HG02970 (cell line): Measurements from ENCODE around the gene KIAA0825.

Experiments
- ATAC-seq: cut with Tn5 transposase; IDR thresholded peaks from one replicate; pipeline ENCODE4 v1.9.1; 2021; ENCODE audit warnings: mild to moderate bottlenecking, moderate library complexity, moderate number of reproducible peaks; ENCODE audit not compliant: unreplicated experiment, low FRiP score

KIAA0825 gene

DNA sequence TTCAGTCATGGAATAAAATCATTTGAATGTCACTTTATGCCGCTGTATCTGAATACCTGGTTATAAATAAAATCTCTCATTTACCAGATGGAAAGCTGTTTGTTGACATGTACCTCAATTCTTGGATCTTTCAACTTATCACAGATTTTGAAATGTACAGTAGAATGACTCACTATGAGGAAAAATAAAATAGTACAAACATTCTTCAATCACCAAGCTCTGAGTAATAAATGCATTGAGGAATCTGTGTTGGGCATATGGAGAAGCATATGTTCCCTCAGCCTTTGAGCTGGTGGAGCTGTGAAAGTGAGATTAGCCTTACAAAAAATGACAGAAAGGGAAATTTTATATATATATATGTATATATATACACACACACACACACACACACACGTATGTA is 175.4 kb downstream of the KIAA0825 start:
- ATAC-seq, result no peak

DNA sequence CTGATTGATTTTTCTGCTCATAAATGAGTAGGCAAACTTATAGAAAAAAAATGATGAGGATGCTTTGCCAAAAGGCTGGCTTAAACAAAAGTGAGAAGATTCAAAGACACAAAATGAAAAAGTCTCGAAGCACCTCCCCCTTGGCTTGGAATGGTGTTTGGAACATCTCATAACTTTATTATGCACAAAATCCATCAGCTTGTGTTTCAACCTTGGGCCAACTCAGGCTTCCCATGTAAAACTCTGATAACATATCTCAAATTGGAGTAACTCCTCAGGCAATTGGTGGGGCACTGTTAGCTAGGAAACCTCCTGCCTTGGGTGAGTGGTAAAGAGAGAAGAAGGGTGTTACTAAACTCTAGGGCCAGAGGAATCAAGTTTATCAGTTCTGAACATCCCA is 176.3 kb downstream of the KIAA0825 start:
- ATAC-seq, result no peak

DNA sequence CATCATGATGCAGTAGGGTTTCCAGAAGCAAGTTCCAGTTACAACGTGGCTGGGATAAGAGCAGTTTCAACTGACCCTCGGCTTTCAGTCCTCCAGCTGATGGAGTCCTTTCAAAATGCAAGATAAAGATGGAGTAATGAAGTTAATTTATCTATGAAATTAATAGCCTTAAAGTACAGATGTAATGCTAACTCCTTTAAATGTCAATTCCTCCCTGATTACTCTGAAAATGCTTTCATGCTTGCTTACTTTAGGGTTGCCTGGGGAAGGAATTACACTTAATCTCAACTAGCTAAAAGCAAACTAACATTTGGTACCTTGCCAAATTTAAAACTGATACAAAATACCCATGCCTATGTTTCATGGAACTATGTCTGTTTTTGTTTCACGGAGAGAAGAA is 178.4 kb downstream of the KIAA0825 start:
- no peak for ATAC-seq

DNA sequence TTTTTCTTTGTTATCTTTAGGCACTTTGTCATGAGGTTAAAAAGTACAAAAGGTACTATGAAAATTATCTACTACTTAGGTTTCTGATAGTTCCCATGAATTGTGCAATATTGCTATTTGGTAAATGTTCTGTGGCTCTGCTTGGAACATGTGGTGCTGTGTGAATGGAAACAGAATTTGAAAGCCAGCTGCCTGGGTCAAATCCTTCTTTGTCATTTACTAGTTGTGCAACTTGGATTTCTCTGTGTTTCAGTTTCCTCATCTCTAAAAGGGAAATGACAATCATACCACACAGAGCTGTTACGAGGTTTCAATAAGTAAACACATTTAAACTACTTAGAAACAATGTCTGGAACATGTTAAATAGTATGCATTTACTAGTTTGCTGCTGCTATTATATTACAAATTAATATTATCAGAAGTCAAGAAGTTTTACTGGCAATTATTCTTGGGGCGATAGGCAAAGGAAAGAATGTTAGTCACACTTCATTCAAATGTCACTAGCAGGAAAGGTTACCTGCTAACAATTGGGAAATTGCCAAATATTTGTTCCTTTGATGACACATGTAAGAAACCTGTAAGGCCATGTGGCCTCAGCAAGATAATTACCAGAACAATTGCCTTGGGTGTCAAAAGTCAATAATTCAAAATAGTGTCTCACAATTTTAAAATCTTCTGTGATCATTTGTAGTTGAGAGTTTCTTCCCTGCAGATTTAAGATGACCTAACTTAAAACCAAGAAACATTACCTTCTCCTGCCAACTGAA is 184.8 kb downstream of the KIAA0825 start:
- ATAC-seq, result no peak

DNA sequence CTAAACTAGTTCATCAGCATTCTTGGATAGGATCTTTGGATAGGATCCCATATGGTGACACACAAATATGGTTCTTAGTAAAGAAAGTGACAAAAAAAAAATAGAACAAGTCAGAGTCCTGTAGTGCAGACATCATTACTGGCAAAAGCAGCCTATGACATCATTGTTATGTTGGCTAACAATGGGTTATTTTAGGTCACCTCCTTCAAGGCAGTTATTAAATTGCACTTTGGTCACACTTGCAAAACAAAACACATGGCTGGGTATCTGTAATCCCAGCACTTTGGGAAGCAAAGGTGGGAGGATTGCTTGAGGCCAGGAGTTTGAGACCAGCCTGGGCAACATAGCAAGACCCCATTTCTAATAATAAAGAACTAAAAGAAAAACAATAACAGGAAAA is 185.9 kb downstream of the KIAA0825 start:
- ATAC-seq, result no peak

DNA sequence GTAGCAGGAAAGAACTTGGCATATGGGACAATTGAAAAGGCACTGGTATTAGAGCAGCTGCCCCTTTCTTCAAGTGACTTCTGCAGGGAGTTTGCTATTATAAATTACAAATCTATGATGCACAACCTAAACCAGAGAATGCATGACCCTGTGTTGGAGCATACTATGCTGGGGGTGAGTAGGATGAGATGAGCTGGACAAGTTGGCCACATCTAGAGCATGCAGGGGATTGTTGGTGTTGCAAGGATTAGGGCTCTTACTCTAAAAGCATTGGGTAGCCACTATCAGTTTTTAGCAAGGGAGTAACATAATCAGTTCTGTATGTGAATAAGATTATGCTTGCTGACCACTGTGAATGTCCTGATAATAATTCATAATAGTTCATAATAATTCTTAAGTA is 186.7 kb downstream of the KIAA0825 start:
- ATAC-seq, result no peak

DNA sequence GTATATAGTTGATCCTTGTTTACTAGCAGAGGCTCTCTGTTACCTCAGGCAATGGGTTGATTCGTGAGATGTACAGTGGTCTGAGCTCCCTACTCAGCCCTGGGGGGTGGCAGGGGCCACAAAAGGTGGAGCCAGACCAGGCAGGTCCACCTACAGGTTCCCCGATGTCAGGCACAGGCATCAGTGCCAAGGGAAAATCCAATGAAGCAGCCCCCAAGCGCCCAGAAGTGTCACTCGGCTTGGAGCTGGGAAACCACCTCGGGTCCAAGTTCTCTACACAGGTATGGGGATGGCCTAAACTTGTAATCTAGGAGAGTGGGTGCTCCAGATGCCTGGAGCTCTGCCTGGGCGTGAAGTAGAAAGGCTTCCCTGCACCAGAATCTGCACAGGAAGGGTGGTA is 188.8 kb downstream of the KIAA0825 start:
- ATAC-seq, result no peak

DNA sequence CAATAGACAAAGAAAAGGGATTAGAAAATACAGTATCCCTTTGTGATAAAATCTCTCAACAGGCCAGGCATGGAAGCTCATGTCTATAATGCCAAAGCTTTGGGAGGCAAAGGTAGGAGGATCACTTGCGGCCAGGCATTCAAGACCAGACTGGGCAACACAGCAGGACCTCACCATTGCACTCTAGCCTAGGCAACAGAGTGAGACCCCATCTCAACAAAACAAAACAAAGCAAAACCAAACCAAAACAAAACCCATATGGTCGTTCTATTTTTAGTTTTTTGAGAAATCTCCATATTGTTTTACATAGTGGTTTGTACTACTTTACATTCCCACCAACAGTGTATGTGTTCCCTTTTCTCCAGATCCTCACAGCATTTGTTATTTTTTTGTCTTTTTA is 193.0 kb downstream of the KIAA0825 start:
- ATAC-seq, result no peak

DNA sequence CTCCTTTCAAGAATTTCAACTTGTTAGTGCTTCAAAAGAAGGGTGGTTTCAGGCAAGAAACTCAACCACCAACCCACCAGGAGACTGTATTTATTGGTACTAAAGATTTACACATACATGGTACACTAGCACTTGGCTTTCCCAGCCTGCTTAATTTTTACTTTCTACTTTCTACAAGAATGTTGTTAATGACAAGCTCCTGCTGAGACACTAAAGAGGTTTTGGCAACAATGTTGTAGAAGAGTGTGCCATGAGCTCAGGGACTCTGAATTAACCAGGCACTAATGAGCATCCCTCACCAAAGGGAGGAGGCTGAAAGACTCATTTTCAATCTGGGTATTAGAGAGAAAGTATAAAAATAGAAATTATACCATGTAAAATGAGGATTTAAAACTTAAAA is 195.0 kb downstream of the KIAA0825 start:
- no peak for ATAC-seq

DNA sequence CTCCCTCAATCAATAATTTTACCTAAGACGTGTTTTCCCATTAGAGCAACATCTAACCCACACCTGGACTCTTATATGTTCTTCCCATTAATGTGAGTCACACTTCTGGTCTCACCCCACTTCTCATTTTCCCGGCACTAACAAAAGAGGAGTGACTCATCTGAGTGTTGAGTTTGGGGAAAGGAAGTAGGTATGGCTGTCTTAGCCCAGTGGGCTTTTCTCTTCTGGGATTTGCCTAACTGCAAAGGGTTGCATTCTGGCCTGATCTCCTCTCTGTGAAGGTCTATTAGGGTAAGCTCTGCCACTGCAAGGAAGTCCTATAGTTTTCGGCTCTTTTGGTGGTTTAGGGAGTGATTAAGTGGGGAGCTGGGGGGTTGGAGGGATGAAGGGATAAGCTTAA is 195.6 kb downstream of the KIAA0825 start:
- ATAC-seq, result no peak

DNA sequence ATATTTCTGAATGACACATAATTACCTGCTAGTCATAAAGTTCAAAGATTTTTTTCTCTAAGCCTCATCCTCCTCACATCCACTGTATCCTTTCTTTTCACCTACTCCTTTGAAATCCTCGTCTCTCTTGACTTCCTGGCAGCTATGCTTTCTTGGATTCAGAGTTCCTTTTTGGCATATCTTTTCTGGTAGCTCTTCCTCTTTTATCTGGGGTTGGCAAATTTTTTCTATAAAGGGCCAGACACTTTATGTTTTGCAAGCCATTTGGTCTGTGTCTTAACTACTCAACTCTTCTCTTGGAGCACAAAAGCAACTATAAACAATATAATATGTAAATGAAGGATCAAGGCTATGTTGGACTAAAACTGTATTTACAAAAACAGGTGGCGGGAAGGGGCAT is 197.5 kb downstream of the KIAA0825 start:
- no peak for ATAC-seq

DNA sequence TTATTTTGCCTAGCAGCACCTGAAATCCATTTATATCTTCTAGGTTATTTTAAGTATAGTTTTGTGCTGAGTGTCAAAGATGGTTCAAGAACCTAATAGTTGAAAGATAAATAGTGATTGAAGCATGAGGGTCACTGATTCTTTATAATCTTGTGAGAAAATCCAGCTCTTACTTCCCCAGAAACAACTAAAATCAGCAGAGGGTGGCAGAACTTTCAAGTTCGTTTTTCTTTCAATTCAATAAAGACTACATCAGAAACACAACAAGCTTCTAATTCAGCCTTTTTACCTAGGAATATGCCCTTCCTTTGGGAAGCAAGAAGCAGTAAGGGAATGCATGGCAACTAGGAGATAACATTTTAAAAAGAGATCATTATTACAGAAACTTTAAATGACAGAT is 202.6 kb downstream of the KIAA0825 start:
- no peak for ATAC-seq

DNA sequence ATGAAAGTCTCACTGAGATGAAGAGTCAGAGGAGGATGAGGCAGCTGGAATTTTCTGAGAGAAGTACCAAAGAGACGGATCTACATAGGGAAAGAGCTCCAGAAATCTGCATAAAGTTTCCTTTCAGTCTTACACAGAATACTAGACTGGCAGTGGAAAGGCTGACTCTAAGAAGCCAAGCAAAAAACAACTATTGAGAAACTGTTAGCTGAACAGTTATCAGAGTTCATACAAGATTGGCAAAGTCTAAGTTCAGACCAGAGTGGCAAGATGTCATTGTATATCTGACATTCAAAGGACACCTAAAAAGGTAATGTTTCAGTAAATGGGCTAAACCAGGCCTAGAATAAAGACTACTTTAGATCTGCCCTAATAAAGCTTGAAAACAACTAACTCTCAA is 209.0 kb downstream of the KIAA0825 start:
- no peak for ATAC-seq

DNA sequence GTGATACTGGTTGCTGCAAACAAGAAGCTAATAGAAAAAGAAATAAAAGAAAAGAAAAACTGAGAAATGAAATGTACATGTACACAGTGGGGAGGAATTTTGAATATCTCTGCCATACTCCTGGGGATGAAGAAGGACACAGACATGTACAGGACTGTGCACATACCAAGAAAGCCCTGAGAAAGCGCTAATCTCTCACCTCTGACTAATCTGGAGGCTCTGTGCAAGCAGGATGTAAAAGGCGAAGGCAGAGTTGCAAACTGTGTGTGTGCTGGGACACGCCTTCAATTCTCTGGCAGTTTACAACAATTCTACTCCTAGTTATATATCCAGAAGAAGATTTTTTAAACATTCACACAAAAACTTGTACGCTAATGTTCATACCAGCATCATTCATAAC is 211.4 kb downstream of the KIAA0825 start:
- ATAC-seq, result no peak

DNA sequence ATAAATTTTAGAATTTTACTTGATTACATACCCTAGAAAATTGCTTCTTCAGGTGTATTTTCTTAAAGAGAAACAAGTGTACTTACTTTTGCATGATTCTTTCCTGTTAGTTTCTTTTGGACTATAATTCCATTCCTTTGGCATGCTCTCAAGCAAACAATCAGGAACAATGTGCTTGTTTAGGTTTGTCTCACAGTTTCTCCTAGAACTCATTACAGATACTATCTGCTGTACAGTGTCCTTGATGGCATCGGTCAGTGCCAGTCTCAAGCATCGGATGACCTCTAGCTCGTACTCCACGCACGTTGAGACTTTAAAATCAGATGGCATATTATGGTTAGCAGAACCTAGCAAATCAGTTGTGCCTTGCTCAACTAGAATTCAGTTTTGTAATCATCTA is 214.9 kb downstream of the KIAA0825 start:
- ATAC-seq, result no peak

DNA sequence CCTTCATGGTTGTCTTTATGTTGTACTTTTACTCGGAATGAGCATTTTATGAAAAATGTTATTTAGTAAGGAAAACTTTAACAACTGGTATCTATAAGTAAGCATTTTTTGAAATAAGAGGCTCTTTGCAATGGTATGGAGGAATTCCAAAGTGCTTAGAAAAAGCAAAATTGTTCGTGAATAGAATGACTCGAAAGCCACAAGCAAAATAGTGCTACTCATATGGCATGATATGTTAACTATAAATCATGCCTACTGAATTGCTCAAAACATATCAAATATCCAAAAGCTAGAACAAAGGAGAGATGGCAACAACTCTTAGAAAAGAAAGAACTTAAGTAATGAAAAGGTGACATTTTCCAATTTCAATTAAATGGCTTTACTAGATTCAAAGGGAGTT is 216.3 kb downstream of the KIAA0825 start:
- no peak for ATAC-seq

DNA sequence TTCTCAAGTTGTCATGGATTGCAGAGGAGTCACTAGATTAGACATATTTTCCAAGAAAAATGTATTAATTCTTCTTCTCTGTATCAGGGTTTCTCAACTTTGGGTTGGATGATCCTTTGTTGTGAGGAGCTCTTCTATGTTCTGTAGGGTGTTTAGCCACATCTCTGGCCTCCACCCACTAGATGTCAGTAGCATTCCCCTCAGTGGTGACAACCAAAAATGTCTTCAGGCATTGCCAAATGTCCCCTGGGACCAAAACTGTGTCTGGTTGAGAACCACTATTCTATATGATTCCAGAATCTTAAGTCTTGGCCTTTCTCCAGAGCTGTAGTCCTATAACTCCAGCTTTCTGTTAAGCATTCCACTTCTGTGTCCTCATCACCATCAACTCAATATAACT is 220.9 kb downstream of the KIAA0825 start:
- ATAC-seq, result no peak

DNA sequence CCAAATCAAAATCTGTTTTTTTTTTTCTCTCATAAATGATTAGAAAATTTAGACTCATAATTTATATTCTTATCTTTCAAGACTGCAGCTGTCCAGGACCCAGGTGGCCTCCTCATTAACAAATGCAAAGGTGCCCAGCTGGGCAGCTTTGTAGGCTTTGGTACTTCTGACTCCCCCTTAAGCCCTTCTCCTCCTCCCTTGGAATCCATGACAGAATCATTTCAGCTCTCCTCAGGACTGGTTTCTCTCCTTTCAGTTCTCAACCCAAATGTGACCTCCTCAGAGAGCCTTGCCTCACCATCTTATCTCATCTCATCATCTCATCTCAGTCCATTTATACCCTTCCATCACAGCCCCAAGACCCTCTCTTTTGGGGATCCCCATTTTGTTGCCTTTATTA is 221.7 kb downstream of the KIAA0825 start:
- no peak for ATAC-seq

DNA sequence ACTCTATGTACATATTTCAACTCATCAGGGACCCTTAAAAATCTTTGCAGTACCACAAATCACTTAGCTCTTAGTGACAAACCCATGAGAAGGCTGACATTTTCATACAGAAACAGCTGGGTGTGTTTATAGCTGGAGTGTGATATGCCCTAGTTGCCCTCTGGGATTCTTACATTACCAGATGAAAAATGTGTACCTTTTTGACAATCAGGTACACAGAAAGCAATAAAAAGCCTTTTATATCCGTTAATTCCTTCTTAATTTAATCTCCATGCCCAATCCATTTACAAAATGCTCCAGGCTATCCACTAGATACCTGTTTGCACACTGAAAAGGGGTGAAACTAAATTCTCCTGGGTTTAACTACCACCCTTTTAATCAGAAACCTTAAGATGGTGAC is 222.9 kb downstream of the KIAA0825 start:
- no peak for ATAC-seq

DNA sequence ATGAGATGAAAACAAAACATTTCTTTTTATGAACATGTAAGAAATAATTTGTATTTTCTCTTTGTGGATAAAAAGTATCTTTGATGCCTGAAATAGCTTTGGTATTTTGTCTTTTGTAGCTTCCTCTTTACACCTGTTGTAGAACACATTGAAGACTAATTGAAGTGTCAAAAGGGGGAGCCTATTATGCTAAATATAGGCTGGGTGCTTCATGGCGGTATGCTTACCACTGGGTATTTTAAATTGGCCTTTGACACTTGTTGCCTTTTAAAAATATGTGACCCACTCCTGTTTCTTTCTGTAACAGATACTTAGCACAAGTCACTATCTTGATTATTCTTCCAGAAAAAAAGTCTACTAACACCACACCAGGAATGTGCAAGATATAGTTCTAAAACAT is 226.4 kb downstream of the KIAA0825 start:
- ATAC-seq, result no peak

DNA sequence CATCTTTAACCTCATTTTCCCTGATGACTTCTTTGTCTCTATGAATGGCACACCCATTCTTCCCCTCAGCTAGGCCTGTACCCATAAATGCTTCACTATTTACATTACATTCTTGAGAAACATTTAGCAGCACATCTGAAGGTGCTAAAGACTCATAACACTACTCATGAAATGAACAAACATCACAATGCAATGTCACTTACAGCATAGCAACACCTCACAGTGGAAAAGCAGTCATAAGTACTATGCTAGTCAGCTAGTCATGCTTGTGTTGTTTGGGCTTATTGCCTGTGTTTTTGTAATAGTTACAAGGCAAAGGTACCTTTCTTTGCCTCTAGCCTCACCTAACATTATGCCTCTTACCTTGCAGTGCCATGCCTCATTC is 228.9 kb downstream of the KIAA0825 start:
- ATAC-seq, result no peak

DNA sequence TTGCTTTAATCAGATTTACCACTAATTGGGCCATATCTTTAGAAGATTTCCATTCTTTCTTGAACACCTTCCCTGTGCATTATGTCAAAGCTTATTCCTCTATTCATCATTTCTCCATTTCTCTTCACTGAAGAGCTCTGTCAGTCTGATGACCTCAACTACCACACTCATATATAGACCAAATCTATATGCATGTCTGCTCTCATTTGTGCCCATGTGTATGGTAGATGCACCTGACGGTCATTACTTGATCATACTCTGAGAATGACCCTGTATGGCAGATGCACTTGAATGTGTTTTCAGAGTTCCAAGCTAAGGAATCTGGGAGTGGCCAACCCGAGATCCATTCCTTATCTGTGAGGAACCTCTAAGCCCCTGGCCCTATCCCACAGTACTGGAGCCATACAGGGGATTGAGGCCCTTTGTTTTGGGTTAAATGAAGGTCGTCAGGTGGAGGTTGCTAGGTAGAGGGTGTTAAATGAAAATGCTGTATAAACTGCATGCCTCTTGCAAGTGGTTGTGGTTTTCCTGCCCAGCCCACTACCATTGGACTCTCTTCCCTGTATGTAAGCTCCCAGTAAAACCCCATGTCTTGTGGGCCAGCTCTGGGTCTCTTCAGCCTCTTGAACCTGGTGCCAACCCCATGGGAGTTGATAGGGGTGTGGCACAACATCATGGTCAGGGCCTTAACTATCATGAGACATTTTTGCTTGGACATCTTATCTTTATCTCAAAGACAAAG is 229.5 kb downstream of the KIAA0825 start:
- no peak for ATAC-seq
